Activated naive CD4-positive, alpha-beta T cell treated with anti-CD3 and anti-CD28 coated beads, Interleukin-2, amount 50 U/mL, for 72 hours (primary cell): ENCODE data around the gene KCNT1. TPM values are rescaled to one million over a fixed set of nuclear protein-coding genes. Genes with fewer than 3 reads are reported as not detected.

Experiments used
- ATAC-seq, 2 donors: fragments of 150-1000 bp; cut with Tn5 transposase; 2 replicates each; pipeline ENCODE4 v1.10.0; 2021; ENCODE audit warnings: mild to moderate bottlenecking in 2 of 2, moderate library complexity in 2 of 2
- DNase-seq, 2 donors: peaks; one replicate each; pipeline ENCODE4 v3.0.0; 2021 to 2022; ENCODE audit warnings: low spot score in 2 of 2
- H3K27ac Mint-ChIP-seq, 2 donors: one replicate each; pipeline ENCODE4 v1.8.0; 2022; ENCODE audit warnings: mild to moderate bottlenecking in 2 of 2, mixed read lengths in 2 of 2
- H3K36me3 Mint-ChIP-seq, 2 donors: one replicate each; pipeline ENCODE4 v1.8.0; 2022; ENCODE audit warnings: mixed read lengths in 2 of 2
- H3K9me3 Mint-ChIP-seq, 2 donors: one replicate each; pipeline ENCODE4 v1.8.0; 2022; ENCODE audit warnings: mixed read lengths in 2 of 2
- total RNA-seq, 2 donors: library from RNA; stranded (reverse); gene quantifications; one replicate each; pipeline ENCODE4 v1.2.3, GENCODE V29; 2022

Gene KCNT1
- total RNA-seq, 2 donors from 2014 or later, result not detected

DNA sequence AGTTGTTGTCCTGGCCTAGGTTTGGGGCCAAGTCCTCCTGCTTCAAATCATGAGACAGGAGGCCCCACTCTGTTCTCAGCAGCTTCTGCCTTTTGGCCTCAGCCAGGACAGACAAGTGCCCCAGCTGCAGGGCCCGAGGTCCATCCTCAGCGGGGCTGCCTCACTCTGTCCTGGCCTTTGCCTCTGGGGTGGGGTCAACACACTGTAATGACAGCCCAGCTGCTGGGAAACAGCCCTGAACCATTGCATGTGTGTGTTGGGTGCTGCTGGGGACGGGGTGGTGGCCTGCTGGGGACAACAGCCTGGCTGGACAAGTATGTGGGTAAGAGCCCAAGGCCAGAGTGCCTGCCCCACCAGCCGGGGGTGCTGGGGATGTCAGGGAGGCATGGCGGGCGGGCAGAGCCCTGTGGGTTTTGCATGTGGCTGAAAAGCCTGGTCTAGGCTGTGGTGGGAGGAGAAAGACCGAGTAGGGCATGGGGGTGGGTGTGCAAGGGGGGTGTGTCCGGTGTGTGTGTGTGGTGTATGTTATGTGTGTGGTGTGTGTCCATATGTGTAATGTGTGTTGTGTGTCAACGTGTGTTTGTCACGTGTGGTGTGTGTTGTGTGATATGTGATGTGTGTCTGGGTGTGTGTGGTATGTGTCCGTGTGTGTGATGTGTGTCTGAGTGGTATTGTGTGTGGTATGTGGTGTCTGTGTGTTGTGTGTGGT is 71.7 kb downstream of the KCNT1 start:
- Mint-ChIP-seq H3K36me3 (no peaks in the 10 kb centered on the region), H3K9me3 (no peaks in the 10 kb centered on the region), H3K27ac (no peak overlapping the region)
- no peak for DNase-seq
- ATAC-seq, result no peak

DNA sequence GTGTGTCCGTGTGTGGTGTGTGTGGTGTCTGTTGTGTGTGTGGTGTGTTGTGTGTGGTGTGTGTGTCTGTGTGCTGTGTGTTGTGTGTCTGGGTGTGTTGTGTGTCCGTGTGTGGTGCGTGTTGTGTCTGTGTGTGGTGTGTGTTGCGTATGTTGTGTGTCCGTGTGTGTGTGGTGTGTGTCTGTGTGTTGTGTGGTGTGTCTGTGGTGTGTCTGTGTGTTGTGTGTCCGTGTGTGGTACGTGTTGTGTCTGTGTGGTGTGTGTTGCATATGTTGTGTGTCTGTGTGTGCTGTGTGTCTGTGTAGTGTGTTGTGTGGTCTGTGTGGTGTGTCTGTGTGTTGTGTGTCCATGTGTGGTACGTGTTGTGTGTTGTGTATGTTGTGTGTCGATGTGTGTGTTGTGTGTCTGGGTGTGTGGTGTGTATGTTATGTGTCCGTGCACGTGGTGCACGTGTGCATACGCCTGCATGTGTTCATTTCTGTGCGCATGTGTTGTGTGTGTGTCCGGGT is 72.3 kb downstream of the KCNT1 start:
- H3K9me3 Mint-ChIP-seq, result no peaks in the 10 kb centered on the region
- no peak for ATAC-seq
- no peak overlapping the region for H3K27ac Mint-ChIP-seq
- H3K36me3 Mint-ChIP-seq, result no peaks in the 10 kb centered on the region
- no peak for DNase-seq

DNA sequence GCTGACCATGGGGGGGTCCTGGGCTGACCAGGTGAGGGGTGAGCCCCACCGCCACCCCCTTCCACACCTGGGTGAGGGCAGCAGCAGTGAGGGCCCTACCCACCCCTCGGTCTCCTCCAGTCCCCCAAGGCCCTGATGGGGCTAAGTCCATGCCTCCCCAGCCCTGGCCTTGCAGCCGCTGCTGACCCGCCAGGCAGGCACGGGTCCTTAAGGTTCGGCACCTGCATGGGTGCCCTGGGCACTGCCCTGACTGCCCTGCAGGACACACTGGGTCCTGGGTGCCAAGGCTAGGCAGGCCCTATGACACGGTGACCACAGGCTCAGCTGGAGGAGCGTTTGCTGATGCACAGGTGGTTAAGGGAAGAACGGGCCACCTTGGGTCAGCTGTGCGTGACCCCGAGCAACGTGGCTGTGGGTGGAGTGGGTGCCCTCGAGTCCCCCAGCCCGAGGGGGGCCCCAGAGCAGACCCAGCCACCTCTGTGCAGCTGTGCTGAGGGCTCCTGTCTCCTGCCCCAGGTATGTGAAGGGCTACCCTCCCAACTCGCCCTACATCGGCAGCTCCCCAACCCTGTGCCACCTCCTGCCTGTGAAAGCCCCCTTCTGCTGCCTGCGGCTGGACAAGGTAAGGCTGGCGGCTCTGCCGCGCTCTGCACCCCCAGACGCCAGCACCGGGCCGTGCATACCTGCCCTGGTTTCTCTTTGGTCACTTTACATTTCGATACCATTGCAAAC is 73.0 kb downstream of the KCNT1 start:
- Mint-ChIP-seq H3K36me3 (no peaks in the 10 kb centered on the region), H3K27ac (no peak overlapping the region), H3K9me3 (no peaks in the 10 kb centered on the region)
- DNase-seq (no peak), ATAC-seq (no peak)

DNA sequence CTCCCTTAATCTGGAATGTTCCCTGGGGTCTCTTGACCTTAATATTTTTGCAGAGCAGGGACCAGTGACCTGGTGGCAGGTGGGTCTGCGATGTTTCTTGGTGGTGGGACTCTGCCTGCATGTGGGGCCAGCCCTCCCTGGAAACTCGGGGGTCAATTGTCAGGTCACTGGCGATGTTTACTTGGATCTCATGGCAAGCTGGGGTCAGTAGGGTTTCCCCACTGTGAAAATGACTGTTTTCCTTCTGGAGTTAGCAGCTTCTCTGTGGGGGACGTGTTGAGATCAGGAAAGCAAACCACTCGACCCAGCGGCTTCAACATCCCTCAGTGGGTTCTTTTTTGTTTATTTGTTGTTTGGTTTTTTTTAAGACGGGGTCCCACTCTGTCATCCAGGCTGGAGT is 73.9 kb downstream of the KCNT1 start:
- no peak for ATAC-seq
- H3K9me3 Mint-ChIP-seq, result no peaks in the 10 kb centered on the region

DNA sequence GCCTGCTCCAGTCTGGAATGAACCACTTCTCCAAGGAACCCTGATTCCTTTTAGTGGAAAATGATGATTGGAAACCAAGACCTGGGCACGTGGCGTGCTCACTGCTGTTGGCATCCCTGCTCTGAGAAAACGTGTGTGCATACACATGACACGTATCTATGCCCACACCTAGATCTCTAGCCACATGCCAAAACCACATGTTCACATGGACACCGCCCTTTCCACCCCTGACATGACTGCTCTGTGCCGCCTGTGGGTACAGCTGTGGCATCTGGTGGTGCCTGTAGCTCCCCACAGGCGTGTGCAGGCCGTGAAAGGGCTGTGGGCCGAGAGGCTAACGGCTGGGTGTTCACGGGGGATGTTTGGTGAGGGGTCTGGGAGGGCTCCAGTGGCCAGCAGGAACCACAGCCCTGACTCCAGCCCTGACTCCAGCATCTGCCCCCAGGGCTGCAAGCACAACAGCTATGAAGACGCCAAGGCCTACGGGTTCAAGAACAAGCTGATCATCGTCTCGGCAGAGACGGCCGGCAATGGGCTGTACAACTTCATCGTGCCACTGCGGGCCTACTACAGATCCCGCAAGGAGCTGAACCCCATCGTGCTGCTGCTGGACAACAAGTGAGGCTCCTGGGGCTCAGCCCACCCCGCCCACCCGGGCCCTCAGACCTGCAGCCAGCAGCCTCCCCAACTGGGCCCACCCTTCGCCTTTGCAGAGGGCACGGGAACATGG is 75.1 kb downstream of the KCNT1 start:
- no peak for ATAC-seq
- Mint-ChIP-seq H3K27ac (no peak overlapping the region), H3K36me3 (no peaks in the 10 kb centered on the region), H3K9me3 (no peaks in the 10 kb centered on the region)
- no peak for DNase-seq

More for the DNA sequence above, 73.9 kb downstream of the KCNT1 start:
- DNase-seq, result no peak
- no peaks in the 10 kb centered on the region for H3K36me3 Mint-ChIP-seq
- H3K27ac Mint-ChIP-seq, result no peak overlapping the region

DNA sequence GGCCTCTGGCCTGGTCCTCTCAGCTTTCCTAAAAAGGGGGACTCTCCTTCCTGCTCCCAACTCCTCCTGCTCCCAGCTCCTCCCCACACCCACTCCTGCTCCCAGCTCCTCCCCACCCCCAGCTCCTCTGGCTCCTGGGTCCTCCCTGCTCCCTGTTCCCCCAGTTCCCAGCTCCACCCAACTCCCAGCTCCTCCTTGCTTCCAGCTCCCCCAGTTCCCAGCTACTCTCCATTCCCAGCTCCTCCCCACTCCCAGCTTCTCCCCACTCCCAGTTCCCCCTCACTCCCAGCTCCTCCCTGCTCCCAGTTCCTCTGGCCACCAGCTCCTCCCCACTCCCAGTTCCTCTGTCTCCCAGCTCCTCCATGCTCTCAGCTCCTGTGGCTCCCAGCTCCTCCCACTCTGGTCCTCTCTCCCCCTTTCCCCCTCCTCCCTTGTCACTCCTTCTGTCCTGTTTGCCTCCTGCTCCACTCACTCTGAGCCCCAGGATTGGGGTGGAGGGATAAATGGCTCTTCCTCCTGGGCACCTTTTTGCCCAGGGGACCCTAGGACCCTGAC is 75.7 kb downstream of the KCNT1 start:
- Mint-ChIP-seq H3K27ac (no peak overlapping the region), H3K9me3 (no peaks in the 10 kb centered on the region), H3K36me3 (no peaks in the 10 kb centered on the region)
- DNase-seq, result no peak
- ATAC-seq, result no peak

DNA sequence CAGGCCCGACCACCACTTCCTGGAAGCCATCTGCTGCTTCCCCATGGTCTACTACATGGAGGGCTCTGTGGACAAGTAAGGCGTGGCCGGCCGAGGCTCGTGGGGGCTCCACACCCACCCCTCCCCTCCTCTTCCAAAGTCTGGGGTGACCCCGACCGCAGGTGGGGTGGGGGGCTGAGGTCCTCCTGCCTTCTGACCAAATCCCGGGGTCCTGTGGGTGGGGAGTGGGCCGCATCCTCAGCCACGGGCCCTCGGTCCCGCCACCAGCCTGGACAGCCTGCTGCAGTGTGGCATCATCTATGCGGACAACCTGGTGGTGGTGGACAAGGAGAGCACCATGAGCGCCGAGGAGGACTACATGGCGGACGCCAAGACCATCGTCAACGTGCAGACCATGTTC is 76.4 kb downstream of the KCNT1 start:
- DNase-seq (no peak), ATAC-seq (no peak)
- Mint-ChIP-seq H3K36me3 (no peaks in the 10 kb centered on the region), H3K9me3 (no peaks in the 10 kb centered on the region), H3K27ac (no peak overlapping the region)

DNA sequence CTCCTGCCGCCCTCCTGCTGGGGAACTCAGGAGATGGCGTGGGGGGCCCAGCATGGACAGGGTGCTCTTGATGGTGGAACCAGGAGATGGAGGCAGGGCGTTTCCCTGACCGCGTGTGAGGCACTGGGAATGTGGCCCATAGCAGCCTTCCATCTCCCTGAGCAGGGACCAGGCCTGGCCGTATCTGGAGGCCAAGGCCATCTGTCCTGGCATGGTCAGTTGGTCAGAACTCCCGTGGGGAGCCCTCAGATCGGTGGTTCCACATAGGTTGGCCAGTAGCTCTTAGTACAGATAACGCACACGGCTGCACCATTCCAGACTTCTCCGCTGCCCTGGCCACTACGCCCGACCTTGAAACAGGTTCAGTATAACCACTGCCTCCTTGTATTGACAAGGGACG is 77.6 kb downstream of the KCNT1 start:
- no peaks in the 10 kb centered on the region for H3K36me3 Mint-ChIP-seq
- ATAC-seq (no peak), DNase-seq (no peak)
- H3K9me3 Mint-ChIP-seq, result no peaks in the 10 kb centered on the region
- no peak overlapping the region for H3K27ac Mint-ChIP-seq

DNA sequence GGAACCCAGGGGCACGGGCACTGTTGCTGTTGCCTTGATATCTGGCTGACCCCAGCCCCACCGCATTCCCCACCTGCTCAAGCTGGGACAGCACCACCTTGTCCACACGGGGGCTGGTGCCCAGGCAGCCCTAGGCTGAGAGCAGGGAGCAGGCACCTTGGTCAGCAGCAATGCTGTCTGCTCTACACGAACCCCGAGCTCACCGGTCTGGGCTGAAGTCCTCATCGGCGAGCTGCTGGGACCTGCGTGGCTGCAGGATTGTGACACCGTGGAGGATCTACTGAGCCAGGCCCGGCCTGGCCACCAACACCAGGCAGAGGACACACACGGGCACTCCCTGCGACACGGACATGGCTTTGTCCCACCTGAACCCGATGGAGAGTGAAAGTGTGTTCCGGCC is 78.1 kb downstream of the KCNT1 start:
- no peak for DNase-seq
- no peak for ATAC-seq
- H3K36me3 Mint-ChIP-seq, result no peaks in the 10 kb centered on the region
- H3K9me3 Mint-ChIP-seq, result no peaks in the 10 kb centered on the region
- H3K27ac Mint-ChIP-seq, result no peak overlapping the region

DNA sequence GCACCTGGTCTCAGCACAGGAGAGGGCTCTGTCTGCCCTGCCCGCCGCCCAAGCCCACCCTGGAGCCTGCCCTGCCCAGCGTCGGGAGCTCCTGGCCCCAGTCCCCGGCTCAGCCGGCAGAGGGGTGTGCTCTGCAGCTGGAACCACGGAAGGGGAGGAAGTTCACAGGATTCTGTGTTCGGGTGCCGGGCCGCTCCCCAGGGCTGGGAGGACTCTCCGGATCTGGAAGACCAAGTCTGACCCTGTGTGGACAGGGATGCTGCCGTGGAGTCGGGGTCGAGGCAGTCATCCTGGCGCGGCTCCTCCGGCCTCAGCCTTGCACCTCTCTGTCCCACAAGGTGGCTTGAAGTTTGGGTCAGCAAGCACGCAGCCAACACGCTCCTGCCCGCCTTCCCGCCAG is 78.6 kb downstream of the KCNT1 start:
- no peaks in the 10 kb centered on the region for H3K36me3 Mint-ChIP-seq
- ATAC-seq, result no peak
- no peak for DNase-seq
- H3K9me3 Mint-ChIP-seq, result no peaks in the 10 kb centered on the region
- no peak overlapping the region for H3K27ac Mint-ChIP-seq

DNA sequence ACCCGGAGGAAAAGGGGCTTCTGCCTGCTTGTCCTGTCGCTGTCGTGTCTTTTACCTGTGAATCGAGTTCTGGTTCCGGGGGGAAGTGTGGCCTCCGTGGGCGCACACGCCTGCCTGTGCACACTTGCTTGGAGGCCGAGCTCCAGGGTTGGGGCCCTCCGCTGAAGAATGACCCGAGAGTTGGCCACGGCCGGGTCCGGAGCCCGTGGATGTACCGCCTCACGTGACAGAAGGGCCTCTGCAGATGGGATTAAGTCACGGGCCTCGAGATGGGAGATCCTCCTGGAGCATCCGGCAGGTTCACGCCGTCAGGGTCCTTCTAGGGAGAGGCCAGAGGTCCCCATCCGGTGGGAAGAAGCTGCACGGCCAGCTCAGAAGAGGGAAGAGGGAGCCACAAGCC is 81.0 kb downstream of the KCNT1 start:
- H3K27ac Mint-ChIP-seq, result no peak overlapping the region
- no peak for DNase-seq
- H3K9me3 Mint-ChIP-seq, result no peaks in the 10 kb centered on the region
- ATAC-seq, result no peak
- H3K36me3 Mint-ChIP-seq, result no peaks in the 10 kb centered on the region

DNA sequence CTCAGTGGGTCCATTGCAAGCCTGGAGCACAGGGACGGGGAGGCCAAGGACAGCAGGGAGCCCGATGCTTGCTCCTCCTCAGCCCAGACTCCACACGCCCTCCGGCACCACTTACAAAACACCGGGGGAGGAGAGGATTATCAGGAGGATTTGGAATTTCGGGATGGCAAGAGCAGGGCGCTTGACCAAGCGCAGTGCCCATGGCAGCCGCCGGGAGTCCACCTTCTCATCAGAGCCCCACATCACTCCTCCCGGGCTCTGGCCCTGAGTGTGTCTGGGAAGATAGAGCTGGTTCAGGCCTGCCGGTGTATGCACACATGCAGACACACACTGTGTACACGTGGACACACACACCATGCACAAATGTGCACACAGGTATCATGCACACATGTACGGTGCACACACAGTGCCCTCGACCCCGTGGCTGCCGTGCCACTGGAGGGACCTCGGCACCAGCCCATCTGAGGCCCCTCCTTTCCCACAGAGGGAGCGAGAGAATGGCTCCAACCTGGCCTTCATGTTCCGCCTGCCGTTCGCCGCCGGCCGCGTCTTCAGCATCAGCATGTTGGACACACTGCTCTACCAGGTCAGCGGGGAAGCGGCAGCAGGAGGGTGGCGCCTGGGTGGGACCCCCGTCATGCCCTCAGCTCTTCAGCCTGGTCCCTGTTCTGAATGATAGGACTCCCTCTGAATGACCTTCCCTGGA is 81.7 kb downstream of the KCNT1 start:
- ATAC-seq (no peak), DNase-seq (no peak)
- Mint-ChIP-seq H3K36me3 (no peaks in the 10 kb centered on the region), H3K9me3 (no peaks in the 10 kb centered on the region), H3K27ac (no peak overlapping the region)

DNA sequence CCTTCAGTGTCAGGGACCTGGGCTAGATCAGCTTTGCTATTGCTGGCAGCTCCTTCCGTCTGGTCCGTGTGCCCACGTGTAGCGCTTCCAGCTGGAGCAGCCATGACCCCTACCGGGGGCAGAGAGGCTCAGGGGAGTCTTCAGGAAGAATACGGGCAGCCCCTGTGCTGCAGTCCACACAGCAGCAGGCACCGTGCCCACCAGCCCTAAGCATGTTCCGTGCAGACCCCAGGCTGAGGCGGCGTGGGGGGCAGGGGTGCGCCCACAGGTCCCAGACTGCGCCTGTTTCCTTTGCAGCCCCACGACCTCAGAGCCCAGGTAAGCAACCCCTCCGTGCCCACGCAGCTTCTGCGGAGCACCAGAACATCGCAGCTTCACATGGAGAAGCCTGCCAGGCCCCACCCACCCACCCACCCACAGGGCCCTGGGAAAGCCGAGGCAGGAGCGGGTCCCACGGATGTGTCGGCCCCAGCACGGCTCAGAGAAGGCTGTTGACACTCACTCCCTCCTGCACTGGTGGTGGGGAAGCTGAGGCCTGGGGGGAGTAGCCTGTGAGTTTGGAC is 83.1 kb downstream of the KCNT1 start:
- Mint-ChIP-seq H3K9me3 (no peaks in the 10 kb centered on the region), H3K36me3 (no peaks in the 10 kb centered on the region), H3K27ac (no peak overlapping the region)
- ATAC-seq, result no peak
- no peak for DNase-seq

DNA sequence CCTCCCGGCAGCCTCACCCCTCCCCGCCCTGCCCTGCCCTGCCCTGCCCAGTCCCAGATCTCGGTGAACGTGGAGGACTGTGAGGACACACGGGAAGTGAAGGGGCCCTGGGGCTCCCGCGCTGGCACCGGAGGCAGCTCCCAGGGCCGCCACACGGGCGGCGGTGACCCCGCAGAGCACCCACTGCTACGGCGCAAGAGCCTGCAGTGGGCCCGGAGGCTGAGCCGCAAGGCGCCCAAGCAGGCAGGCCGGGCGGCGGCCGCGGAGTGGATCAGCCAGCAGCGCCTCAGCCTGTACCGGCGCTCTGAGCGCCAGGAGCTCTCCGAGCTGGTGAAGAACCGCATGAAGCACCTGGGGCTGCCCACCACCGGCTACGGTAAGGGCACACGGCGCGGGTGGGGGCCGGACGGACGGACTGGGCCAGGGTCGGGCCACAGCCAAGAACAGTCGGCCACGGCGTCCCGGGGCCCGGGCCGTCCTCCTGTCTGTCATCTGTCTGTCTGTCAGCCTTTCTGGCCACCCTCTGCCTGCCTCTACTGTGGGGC is 84.2 kb downstream of the KCNT1 start:
- ATAC-seq (no peak), DNase-seq (no peak)
- H3K9me3 Mint-ChIP-seq, result no peaks in the 10 kb centered on the region
- H3K27ac Mint-ChIP-seq, result no peak overlapping the region
- no peaks in the 10 kb centered on the region for H3K36me3 Mint-ChIP-seq

DNA sequence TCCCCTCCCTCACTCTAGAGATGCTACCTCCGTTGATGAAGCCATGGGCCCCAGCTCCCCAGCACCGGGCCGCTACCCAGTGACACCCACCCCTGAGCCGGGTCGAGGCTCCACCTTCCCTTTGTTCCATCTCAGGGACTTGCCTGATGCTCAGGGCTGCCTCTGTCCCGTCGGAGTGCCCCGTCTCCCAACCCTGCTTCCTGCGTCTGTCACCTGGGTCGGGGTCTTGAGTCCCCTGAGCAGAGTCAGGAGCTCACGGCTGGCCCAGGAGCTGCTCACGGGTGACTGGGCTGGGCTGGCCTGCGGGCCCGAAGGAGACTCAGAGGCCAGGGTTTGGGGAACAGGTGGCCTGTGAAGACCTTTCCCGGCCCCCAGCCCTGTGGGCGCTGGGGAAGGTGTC is 85.3 kb downstream of the KCNT1 start:
- no peaks in the 10 kb centered on the region for H3K36me3 Mint-ChIP-seq

More for the DNA sequence above, 85.3 kb downstream of the KCNT1 start:
- ATAC-seq (no peak), DNase-seq (no peak)
- no peak overlapping the region for H3K27ac Mint-ChIP-seq
- H3K9me3 Mint-ChIP-seq, result no peaks in the 10 kb centered on the region
